T-helper 2 cell (primary cell): ENCODE measurements around the gene KRTAP16-1.

Source experiments
- DNase-seq, 5 experiments: peaks; one replicate each; pipeline versions ENCODE4 v3.0.0 to v3.0.0-alpha.2; 2012 to 2022

Gene KRTAP16-1

GRCh38 chr17:41329279-41329948 is 20.3 kb upstream of the KRTAP16-1 start:
- DNase-seq: peak in 1 of 5 experiments; percentile 30

- DNase-seq: no peak
Observed at GRCh38 chr17:41328207-41328606, 19.1 kb upstream of the KRTAP16-1 start.

DNA sequence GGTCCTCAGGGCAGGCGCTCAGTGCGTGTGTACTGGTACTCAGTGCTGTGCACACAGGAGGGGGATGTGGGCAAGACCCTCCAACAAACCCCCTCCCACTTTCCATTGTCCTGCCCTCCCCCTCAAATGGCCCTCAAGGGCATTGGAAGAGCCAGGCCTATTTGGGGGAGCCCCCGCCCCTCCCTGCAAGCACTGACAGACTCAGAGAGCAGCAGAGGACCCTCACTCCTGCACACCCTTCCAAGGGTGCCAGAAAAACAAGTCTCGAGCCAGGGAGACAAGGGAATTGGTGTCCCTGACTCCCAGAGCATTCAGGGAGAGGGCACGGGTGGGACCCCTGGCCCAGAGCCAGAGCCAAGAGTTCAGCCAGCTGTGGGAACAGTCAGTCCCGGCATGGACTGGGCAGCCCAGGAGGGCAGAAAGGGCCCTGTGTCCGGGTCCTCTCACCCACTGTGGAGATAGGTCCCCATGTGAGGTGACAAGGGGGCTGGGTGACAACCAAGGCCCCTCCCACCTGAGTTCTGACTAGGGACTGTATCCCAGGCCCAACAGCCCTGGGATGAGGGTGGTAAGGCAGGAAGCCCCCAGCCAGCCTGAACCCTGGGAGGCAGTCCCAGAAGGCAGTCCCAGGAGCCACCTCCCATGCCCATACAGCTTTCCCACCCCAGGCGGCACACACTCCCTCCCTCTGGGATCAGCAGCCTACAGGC is 18.5 kb upstream of the KRTAP16-1 start:
- no peak for DNase-seq

GRCh38 chr17:41326173-41327145 is 17.4 kb upstream of the KRTAP16-1 start:
- peak in 2 of 5 experiments; percentile 26 to 64 for DNase-seq

GRCh38 chr17:41325611-41326010 is 16.5 kb upstream of the KRTAP16-1 start:
- DNase-seq: no peak

DNA sequence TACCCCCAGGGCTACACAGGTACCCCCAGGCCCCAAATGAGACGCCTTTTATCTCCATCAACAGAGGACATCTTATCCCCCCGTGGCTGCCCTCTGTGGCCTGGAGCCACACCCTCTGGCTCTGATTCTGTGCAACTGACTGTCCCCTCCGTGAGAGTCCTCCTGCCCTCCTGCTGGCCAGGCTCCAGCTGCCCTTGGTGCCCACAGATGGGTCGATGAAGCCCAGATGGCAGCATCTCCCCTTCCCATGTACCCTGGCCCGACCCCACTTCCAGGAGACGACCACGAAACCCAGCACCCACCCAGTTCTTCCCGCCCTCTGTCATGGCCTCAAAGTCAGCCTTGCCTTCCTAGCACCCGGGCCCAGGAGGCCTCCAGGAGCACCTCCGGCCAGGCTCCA is 16.0 kb upstream of the KRTAP16-1 start:
- DNase-seq: no peak

GRCh38 chr17:41324180-41325075 is 15.3 kb upstream of the KRTAP16-1 start:
- DNase-seq: no peak

DNA sequence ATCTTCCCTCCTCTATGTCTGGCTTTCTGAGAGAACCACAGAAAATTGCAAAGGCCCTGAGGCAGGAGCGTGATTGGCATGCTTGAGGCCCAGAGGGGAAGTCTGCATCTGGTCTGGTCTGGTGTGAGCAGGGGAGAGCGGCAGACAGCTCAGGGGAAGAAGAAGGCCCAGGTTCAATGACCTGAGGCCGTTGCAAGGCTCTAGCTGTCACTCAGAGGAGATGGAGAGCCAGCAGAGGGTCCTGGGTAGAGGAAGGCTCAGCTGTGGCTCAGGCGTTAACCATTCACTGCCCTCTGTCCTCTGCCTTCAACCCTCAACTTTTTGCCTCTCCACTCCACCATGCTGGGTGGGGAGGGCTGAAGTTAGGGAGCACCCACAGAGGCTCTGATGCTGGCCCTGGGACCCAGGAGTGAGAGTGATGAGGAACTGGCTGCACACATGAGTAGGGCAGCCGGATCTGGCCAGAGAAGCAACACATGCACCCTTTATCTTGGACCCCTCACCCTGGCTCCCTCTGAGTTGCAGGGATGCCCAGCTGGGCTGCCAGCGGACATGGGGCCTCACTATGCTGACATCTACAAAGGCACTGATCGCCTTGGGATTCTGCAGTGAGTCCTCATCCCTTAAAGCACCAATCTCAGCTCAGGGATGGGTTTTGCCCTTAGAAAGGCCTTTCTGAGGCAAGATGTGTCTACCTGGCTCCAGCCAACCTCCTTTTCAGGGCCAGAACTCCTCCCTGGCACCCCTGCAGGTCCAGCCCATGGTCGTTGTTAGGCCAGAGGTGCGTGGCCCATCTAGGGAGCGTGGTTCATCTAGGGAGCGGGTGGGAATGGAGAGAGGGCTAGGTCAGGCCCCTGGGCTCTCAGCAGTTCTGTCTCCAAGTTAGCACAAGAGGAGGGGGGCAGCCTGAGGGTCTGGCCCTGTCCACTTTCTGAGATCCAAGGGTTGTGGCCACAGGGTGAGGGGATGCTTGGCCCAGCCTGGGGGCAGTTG is 14.1 kb upstream of the KRTAP16-1 start:
- no peak for DNase-seq

DNA sequence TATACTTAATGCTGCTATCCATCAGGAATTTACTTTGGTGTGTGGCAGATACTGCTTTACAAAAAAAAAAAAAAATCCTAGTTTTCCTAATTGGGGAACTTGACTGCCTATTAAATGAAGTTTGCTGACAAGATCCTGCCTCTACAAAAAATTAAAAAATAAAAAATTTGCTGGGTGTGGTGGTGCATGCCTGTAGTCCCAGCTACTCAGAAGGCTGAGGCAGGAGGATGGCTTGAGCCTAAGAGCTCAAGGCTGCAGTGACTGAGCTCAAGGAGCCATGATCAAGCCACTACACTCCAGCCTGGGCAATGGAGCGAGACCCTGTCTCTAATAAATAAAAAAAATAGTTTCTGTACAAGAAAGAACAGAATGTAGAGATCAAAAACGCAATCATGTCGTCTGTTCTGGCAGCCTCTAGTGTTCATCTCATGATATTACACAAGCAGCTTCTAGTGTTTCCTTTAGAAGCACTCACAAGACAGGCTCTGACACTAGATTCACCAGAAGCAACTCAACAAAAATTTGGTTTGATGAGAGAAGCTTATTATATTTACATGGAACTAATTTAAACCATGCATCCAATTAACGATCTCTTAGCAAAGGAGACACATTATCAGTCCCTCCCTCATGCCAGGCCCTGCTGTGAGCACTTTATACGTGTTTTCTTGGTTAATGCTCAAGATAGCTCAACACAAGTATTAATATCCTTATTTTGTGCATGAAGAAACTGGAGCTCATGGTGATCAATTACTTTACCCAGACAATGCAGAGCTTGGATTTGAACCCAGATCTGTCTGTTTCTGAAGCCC is 13.2 kb upstream of the KRTAP16-1 start:
- peak in 2 of 5 experiments; percentile 32 to 75 for DNase-seq

DNA sequence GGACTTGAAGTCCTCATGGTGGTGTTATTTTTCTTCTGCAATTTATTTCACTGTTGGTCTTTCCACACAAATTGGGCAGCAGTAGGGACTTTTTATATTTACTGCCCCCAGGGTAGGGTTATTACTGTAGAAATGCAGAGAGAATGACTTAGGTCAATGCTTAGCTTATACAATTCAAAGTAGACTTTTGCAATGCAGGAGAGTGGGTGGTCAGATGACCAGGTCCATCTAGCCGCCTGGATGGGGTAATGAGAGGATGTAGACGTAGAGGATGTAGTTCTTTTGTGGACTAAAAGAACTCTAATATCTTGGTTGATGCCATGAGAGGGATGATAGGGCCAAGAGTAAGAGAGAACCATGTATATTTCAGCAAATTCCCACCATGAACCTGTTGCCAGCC is 9.1 kb upstream of the KRTAP16-1 start:
- DNase-seq: no peak

DNA sequence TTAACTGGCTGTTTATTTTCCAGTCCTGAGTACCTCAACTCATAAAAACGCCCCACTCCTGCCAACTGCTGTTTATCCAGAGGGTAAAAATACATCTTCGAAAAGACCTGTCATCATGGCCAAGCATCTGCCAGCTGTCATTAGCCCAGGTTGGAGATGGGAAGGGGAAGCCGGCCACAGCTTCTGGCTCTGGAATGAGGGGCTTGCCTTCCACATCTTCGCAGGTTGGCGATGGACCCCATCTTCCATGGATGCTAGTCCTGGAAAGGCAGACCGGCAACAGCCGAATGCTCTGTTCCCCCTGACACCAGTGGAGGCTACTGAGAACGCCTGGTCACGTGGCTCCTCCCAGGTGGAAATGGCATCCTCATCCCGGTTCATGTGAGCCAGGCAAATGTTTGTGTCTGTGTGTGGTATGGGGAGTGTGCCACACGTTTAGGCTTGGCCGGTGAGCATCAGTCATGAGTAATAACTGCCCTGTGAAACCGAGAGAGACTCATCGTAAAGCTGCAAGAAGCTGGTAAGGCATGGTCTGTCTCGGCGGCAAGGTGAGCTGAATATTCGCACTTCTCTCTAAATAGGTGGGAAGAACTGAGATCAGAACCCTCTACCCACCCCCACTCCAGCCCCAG is 6.8 kb upstream of the KRTAP16-1 start:
- no peak for DNase-seq

- no peak for DNase-seq
Observed at GRCh38 chr17:41315204-41315794, 6.2 kb upstream of the KRTAP16-1 start, which contains the start of gene KRTAP17-1. KRTAP17-1 (minus strand) TSS chr17:41315710; CDS start chr17:41315650, 60 bp downstream.

- no peak for DNase-seq
Observed at GRCh38 chr17:41311111-41311510, 2.0 kb upstream of the KRTAP16-1 start.

DNA sequence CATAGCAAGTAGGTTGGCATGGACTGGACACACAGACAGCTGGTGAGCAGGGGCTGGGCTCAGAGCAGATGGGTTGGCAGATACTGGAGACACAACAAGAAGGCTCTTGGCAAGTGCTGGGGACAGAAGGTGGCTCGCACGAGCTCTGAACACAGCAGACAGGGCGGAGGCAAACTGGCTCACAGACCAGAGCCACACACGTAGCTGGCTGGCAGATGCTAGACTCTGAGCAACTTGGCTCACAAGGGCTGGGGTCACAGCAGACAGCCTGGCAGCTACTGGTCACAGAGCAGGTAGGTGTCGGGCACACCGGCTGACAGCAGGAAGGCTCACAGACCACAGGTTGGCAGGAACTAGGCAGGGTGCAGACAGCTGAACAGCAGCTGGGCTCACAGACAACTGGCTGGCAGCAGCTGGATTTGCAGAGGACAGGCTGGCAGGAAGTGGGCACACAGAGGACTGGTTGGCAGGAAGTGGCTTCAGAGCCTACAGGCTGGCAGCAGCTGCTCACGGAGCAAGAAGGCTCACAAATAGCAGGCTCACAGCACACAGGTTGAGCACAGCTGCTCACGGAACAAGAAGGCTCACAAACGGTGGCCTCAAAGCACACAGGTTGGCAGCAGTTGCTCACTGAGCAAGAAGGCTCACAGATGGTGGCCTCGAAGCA is 725 bp downstream of the KRTAP16-1 start:
- DNase-seq: peak; percentile 36 to 100 (median 69)

- DNase-seq: no peak
Observed at GRCh38 chr17:41307647-41308046, 1.5 kb downstream of the KRTAP16-1 start.

- no peak for DNase-seq
Observed at GRCh38 chr17:41304091-41304490, 5.0 kb downstream of the KRTAP16-1 start.

DNA sequence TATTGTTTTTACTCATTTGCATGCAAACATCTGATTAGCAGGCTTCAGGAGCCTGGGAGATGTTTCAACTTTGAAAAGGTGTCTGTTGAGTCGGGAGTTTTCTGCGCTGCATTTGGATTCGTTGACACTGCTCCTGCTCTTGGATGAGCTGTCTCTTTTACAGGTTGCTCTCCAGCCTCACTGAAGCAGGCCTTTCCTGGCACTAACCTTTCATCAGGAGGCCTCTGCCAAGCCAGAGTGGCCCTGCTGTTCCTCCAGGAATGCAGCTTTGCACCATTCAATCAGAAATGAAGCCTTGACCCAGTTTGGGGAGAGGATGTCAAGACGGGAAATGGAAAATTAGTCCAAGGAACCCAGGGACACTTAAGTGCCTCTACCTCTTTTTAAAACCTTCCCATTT is 6.1 kb downstream of the KRTAP16-1 start:
- DNase-seq: no peak
